PC-9 (cell line): Measurements from ENCODE around the gene CFL1. TPM values are rescaled to one million over a fixed set of nuclear protein-coding genes. Genes with fewer than 3 reads are reported as not detected.

Experiments
- BruUV-seq: library from RNA; stranded (reverse); fragments of 400-500 nt; replicated peaks from 2 replicates; lab custom pipeline; 2021; lab: Mats Ljungman, UMichigan
- CTCF ChIA-PET: fragments of 300-600 bp; sonication (Branson Sonifier 250); formaldehyde crosslinking; loops from one replicate; lab custom pipeline; 2022; ENCODE audit warnings: antibody characterized with exemption; lab: Charles Lee
- POLR2A ChIA-PET: fragments of 300-600 bp; sonication (Branson Sonifier 250); formaldehyde crosslinking; loops from one replicate; lab custom pipeline; 2022; ENCODE audit warnings: antibody characterized with exemption; ENCODE audit not compliant: unreplicated experiment; lab: Charles Lee
- DNase-seq, 2 experiments: peaks; one replicate each; pipeline versions ENCODE4 v3.0.0 to v3.0.0-alpha.2; 2015 to 2022; ENCODE audit warnings: mixed read lengths in 1 of 2
- H2AFZ ChIP-seq: fragments of 200-600 bp; sonication (generic); 2 replicates; pipeline ENCODE4 v1.8.1; 2017; ENCODE audit warnings: antibody characterized with exemption
- H3F3A ChIP-seq: fragments of 200-600 bp; sonication (generic); 2 replicates; pipeline ENCODE4 v1.8.1; 2017; ENCODE audit warnings: antibody characterized with exemption, mild to moderate bottlenecking, low read depth; ENCODE audit not compliant: insufficient read depth
- H3K27ac ChIP-seq: fragments of 200-600 bp; sonication (generic); 2 replicates; pipeline ENCODE4 v1.6.1; 2016; ENCODE audit warnings: mixed run types
- H3K27me3 ChIP-seq: fragments of 200-600 bp; sonication (generic); 2 replicates; pipeline ENCODE4 v1.6.1; 2016; ENCODE audit warnings: low read depth, mixed run types; ENCODE audit not compliant: insufficient read depth
- H3K36me3 ChIP-seq: fragments of 200-600 bp; sonication (generic); 2 replicates; pipeline ENCODE4 v1.6.1; 2016; ENCODE audit warnings: low read depth, mixed run types
- H3K4me1 ChIP-seq: fragments of 200-600 bp; sonication (generic); replicated peaks from 2 replicates; pipeline ENCODE4 v1.6.1; 2016; ENCODE audit warnings: mixed run types; ENCODE audit not compliant: insufficient read depth
- H3K4me2 ChIP-seq: fragments of 200-600 bp; sonication (generic); 2 replicates; pipeline ENCODE4 v1.6.1; 2017; ENCODE audit warnings: mixed run types
- H3K4me3 ChIP-seq: fragments of 200-600 bp; sonication (generic); 2 replicates; pipeline ENCODE4 v1.6.1; 2016; ENCODE audit warnings: mixed run types
- H3K79me2 ChIP-seq: fragments of 200-600 bp; sonication (generic); 2 replicates; pipeline ENCODE4 v1.6.1; 2017; ENCODE audit warnings: low read depth, mixed run types
- H3K9me2 ChIP-seq: fragments of 200-600 bp; sonication (generic); 2 replicates; pipeline ENCODE4 v1.8.1; 2017; ENCODE audit warnings: mild to moderate bottlenecking; ENCODE audit not compliant: insufficient read depth
- H3K9me3 ChIP-seq: fragments of 200-600 bp; sonication (generic); 2 replicates; pipeline ENCODE4 v1.8.1; 2016; ENCODE audit warnings: low read depth; ENCODE audit not compliant: insufficient read depth
- H4K20me1 ChIP-seq: fragments of 200-600 bp; sonication (generic); 2 replicates; pipeline ENCODE4 v1.8.1; 2017; ENCODE audit not compliant: insufficient read depth
- EZH2 ChIP-seq: fragments of 200-600 bp; sonication (generic); IDR thresholded peaks from 2 replicates; pipeline ENCODE4 v1.8.0; 2017; ENCODE audit warnings: antibody characterized with exemption, low read depth
- intact Hi-C: fragments of 100-400 bp; cut with micrococcal nuclease; formaldehyde crosslinking; loops from one replicate; pipeline ENCODE4 v1.10.0; 2022; ENCODE audit not compliant: unreplicated experiment
- total RNA-seq: library from RNA; stranded (reverse); gene quantifications from 2 replicates; pipeline ENCODE4 v1.2.3, GENCODE V29; 2021
- TF ChIP-seq, protein P1 (sequence below): fragments of 200-600 bp; sonication (generic); conservative IDR thresholded peaks from 2 replicates; pipeline ENCODE4 v1.6.1; 2017; ENCODE audit warnings: mixed run types, antibody characterized with exemption, mild to moderate bottlenecking, moderate library complexity

Gene CFL1
- total RNA-seq, 1 experiment from 2014 or later, result 1,798 TPM

DNA sequence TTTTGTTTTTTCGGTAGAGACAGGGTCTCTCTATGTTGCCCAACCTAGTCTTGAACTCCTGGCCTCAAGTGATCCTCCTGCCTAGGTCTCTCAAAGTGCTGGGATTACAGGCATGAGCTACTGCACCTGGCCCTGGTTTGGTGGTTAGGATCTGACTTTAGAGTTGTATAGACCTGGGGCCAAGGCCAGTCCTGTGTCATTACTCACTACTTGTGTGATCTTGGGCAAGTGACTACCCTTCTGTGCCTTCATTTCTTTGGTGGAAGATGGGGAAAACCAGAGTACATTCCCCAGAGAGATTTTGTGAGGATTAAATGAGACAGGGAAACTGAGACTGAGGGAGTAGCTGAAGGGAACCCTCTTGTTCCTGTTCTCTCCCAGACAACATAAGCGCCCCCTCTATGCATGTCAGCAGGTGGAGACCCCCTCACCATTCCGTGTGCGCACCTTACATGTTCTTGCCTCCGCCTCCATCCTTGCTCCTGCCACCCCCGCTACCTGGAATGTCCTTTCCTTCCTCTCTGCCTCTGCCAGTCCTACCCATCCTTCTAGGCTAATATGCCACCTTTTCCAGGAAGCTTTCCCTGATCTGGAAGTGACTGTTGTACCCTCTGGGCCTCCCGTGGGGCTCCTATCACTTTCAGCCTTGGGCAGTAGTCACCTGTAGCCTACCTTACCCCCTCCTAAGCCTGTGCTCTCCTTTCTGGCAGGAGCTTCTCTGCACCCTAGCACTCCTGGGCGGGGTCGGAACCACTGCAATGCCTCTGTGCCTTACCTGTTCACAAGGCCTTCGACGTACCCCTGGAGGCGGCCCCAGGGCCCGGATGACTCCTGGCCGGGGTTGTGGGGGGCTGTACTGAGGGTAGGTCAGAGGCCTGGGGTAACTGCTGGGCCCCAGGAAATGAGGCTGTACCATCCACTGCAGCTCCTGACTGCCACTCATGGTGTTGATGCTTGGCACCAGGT, 38.3 kb upstream of the CFL1 start:
- no peak for DNase-seq
- no peak overlapping the region for H3K4me3 ChIP-seq
- H3K9me3 ChIP-seq, result no peaks in the 10 kb centered on the region
- peaks cover 83% of the 10 kb centered on the region for H3K79me2 ChIP-seq
- H3K27ac ChIP-seq, result peak overlapping the region; percentile 95
- peaks cover 40% of the 10 kb centered on the region for H3K4me1 ChIP-seq
- no TSS peak for BruUV-seq
- ChIA-PET CTCF (interaction anchor here (0.6 to 1.3 kb wide), 3 partner anchors 8 to 20 kb away, joined by 4 to 6 read pairs (median 4); partner anchors contain the start of gene FIBP), POLR2A (interaction anchor here (0.7 kb wide), 1 partner anchor 9 kb away, joined by 4 read pairs; no protein-coding TSS in a partner anchor)
- peak overlapping the region; percentile 91 for H3K4me2 ChIP-seq
- H3K9me2 ChIP-seq, result no peaks in the 10 kb centered on the region
- H2AFZ ChIP-seq, result no peak overlapping the region
- H3F3A ChIP-seq, result peaks cover 83% of the 10 kb centered on the region
- TF ChIP-seq EZH2, result no peak
- TF ChIP-seq, protein P1, sequence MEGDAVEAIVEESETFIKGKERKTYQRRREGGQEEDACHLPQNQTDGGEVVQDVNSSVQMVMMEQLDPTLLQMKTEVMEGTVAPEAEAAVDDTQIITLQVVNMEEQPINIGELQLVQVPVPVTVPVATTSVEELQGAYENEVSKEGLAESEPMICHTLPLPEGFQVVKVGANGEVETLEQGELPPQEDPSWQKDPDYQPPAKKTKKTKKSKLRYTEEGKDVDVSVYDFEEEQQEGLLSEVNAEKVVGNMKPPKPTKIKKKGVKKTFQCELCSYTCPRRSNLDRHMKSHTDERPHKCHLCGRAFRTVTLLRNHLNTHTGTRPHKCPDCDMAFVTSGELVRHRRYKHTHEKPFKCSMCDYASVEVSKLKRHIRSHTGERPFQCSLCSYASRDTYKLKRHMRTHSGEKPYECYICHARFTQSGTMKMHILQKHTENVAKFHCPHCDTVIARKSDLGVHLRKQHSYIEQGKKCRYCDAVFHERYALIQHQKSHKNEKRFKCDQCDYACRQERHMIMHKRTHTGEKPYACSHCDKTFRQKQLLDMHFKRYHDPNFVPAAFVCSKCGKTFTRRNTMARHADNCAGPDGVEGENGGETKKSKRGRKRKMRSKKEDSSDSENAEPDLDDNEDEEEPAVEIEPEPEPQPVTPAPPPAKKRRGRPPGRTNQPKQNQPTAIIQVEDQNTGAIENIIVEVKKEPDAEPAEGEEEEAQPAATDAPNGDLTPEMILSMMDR, result no peak
- peaks cover 27% of the 10 kb centered on the region for H3K36me3 ChIP-seq
- H4K20me1 ChIP-seq, result peaks cover 53% of the 10 kb centered on the region
- H3K27me3 ChIP-seq, result no peaks in the 10 kb centered on the region
- intact Hi-C loops, result no loop called here

DNA sequence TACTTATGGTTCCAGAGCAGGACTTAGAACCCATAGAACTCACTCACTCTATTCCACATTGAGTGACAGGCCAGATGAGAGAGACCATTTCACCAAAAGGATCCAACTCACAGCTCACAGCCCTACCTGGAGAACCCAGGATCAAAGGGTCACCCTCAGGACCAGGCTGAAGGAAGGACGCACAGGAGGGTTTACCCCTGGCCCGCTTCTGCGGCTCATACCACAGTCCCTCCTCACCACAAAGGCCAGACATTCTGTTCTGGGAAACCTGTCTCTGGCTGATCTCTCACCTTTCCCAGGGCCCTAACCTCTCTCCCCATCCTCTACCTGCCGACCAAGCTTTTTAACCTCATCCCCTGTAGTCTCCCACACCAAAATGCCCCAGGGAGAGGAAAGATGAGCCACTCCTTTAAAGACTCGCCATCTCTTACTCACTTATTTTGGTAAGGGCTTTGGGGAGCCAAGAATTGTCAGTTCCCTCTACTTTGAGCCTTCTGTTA, 37.6 kb upstream of the CFL1 start:
- Histone ChIP-seq H4K20me1 (peaks cover 55% of the 10 kb centered on the region), H3K9me2 (no peaks in the 10 kb centered on the region), H3K4me1 (peaks cover 33% of the 10 kb centered on the region), H3K79me2 (peaks cover 86% of the 10 kb centered on the region), H3F3A (peaks cover 83% of the 10 kb centered on the region), H3K4me2 (peak overlapping the region; percentile 91), H2AFZ (no peak overlapping the region), H3K9me3 (no peaks in the 10 kb centered on the region), H3K36me3 (peaks cover 27% of the 10 kb centered on the region), H3K27me3 (no peaks in the 10 kb centered on the region), H3K27ac (peak overlapping the region; percentile 95), H3K4me3 (no peak overlapping the region)
- intact Hi-C loops, result no loop called here
- BruUV-seq, result no TSS peak
- CTCF ChIA-PET, result interaction anchor here (0.6 to 0.9 kb wide), 2 partner anchors 9 to 21 kb away, joined by 4 to 6 read pairs; no protein-coding TSS in a partner anchor
- POLR2A ChIA-PET, result interaction anchor here (0.7 kb wide), 1 partner anchor 36 kb away, joined by 6 read pairs; no protein-coding TSS in a partner anchor
- DNase-seq, result no peak
- TF ChIP-seq EZH2, result no peak
- TF ChIP-seq, protein P1, result no peak

DNA sequence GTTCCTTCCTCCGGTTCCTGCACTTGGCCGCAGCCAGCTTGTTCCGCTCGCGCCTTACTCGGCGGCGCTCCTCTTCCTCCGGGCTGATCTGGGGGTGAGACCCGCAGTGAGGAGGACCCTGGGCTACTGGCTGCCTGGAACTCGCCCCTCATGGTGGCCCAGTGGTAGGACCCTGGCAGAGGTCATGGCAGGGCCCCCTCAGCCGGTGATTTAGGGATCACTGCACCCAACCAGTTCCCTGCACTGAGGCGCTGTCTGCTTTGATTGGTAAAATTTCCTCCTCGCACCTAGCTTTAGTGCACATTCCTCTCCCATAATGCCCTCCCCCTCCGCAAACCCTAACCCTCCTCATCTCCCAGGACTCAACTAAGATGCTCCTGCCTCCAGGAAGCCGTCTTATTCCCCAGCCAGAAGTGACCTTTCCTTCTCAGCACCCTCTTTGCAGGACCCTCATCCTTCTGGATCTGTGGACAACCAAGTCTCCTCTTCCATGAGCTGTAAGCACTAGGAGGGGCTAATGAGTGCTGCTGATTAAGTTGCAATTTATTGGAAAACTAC, 36.1 kb upstream of the CFL1 start:
- H3K27ac ChIP-seq, result no peak overlapping the region
- ChIA-PET CTCF (no interaction called here), POLR2A (interaction anchor here (0.6 kb wide), 1 partner anchor 784 kb away, joined by 4 read pairs; the partner anchor contains the start of gene RBM4B)
- no peak overlapping the region for H3K4me3 ChIP-seq
- H3F3A ChIP-seq, result peaks cover 94% of the 10 kb centered on the region
- no peaks in the 10 kb centered on the region for H3K9me2 ChIP-seq
- DNase-seq, result no peak
- intact Hi-C loops, result no loop called here
- no peaks in the 10 kb centered on the region for H3K9me3 ChIP-seq
- H3K4me2 ChIP-seq, result 0 out of 2 replicates have a peak overlapping the region, but pooled peaks have one; percentile 16
- BruUV-seq, result no TSS peak
- peaks cover 77% of the 10 kb centered on the region for H3K79me2 ChIP-seq
- peaks cover 27% of the 10 kb centered on the region for H3K36me3 ChIP-seq
- no peaks in the 10 kb centered on the region for H3K27me3 ChIP-seq
- TF ChIP-seq, protein P1, result no peak
- no peak for TF ChIP-seq EZH2
- H3K4me1 ChIP-seq, result peaks cover 44% of the 10 kb centered on the region
- H4K20me1 ChIP-seq, result peaks cover 55% of the 10 kb centered on the region
- no peak overlapping the region for H2AFZ ChIP-seq
